Stimulated activated CD8-positive, alpha-beta memory T cell treated with anti-CD3 and anti-CD28 coated beads, Interleukin-2, amount 100 ng/mL, for 48 hours (primary cell): ENCODE data around the gene ALG5.

Source experiments
- DNase-seq, 2 donors: peaks; one replicate each; pipeline ENCODE4 v3.0.0-alpha.2; 2020; ENCODE audit warnings: low read depth in 2 of 2

ALG5 gene

DNA sequence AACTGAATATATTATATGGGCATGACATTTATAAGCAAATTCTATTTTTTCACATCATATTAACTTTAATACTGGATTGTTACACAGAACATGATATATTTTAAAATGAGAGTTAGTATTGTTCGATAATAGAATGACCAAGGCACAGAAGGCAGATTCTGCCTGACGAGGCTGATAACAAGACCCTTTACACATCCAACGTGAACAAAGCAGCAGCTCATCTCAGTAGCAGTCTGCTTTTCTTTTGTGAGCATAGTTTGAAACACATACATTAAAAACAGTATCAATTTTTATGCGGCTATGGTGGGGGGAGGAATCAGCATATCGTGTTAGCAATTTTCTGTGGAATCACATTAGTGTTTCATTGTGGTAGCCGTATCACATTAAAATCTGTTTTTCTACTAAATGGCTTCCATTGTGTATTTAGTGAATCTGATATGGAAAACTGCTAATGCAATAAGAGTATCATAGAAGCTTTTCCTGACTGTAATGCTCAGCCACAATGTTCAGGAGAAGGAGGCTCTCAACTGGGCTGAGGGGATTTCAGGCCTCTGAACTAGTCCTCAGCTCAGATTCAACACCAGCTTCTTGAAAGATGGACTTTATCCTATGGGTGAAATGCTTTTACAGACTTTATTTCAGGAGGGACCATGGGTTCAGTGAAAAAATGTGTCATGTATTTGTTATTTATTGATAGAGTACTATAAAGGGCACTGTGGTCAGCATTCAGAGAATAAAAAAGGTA is 83.1 kb downstream of the ALG5 start:
- no peak for DNase-seq

DNA sequence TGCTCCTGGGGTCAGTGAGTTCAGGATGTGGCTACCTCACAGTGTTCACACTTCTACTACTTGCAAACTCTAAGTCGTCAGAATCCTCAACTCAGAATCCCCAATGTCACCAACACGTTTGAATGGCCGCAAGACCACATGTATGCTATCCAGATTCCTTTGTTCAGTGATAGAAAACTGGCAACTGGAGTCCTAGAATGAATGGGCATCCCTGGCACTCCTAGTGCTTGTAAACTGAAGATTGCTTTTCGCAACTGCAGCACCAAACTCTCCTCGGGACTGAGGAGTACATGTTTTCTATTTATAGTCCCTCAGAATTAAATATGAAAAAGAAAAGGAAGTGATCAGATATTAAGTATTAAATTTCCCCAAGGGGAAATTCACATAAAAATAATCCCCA is 84.0 kb downstream of the ALG5 start:
- no peak for DNase-seq

DNA sequence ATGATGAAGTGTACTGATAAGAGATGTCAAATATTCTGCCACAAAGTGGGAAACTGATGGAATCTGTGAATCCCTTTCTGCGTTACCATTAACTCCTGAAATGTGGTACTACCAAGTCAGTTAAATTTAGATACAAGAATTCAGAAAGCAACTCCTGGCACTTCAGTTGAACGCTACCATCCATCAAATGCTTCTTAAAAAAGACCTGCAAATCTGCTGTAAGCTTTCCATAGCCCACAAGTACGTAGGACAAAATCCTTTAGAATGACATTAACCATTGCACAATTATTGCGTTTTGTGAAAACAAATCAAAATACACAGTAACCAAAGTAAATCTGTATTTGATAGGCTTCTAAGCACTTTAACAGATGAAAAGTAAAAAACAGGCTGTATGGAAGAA is 84.5 kb downstream of the ALG5 start:
- DNase-seq: no peak

DNA sequence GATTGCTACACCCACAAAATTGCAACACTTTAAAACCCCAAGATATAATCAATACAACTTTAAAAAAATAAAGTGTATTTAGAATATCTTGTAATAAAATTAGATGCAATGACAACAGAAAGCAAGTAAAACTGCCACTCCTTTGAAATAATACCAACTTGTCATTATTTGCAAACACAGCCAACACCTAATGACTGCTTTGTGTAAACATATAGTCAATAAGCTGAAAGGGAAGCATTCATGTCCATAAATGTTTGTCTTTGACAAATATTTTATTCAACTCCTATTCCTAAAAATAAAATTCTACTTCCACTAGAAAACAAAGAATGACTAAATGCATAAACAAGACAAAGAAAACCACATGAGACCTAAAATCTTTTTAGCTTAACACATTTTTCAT is 85.7 kb downstream of the ALG5 start:
- no peak for DNase-seq

DNA sequence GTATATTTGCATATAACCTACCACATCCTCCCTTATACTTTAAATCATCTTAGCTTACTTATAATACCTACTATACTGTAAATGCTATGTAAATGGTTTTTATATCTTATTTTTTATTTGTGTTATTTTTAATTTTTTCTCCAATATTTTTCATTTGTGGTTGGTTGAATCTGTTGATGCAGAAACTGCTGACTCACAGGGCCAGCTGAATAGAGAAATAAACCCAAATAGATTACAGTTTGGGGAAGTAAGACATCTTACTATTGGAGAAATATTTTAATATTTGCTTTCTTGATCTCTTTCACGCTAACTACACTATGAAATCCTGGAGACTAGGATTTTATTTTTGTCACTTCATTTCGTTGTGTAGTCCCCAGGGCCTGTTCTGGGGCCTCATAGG is 86.2 kb downstream of the ALG5 start:
- no peak for DNase-seq

DNA sequence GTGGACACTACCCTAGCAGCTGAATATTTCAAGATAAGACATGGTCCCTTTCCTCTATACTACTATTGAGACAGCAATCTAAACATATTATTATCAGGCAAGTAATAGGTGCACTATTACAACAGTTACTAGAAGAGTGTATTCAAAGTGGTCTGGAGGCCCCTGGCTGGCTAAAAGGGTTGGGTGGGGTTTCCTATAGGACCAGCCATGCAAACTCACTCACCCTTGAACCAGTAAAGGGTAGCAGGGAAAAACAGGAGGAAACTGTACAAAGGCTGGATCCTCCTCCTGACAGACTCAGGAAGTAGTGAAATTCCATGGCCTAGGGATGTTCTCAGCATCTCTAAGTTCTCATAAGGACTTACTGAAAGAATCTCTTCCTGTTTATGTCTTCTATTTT is 86.8 kb downstream of the ALG5 start:
- no peak for DNase-seq

DNA sequence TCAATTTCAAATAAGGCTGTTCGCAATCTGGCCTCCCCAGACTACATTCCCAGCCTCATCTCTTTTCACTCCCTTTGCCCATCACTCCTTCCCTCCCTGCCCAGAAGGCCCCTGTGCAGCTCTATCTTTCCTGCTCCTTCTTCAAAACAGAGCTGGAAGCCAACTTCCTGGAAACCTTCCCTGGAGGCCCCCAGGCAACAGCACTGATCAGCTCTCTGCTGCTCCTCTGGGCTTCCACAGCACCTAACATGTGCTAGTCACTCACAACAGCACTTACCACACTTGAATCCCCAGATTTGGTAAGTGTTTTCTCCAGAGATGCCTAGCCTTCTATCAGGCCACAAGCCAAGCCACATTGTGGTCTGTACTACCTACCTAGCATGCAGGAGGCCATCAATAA is 88.6 kb downstream of the ALG5 start:
- no peak for DNase-seq

DNA sequence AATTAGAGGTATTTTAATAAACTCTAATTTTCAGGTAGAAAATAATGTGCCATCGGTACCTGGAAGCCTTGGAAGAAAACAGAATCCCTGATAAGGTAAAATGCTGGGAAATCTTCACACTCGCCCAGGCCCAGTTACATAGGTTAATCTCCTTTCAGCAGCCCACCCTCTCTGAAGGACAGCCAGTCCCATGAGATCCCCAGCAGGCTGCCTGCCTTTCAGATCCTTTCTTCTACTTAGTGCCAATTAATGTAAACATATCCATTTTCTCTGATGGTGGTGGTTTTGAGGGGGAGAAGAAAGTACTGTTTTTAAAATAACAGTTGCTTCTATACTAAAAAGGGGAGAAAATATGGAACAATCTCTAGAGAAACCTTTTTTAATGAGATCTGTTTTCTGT is 91.3 kb downstream of the ALG5 start:
- no peak for DNase-seq

DNA sequence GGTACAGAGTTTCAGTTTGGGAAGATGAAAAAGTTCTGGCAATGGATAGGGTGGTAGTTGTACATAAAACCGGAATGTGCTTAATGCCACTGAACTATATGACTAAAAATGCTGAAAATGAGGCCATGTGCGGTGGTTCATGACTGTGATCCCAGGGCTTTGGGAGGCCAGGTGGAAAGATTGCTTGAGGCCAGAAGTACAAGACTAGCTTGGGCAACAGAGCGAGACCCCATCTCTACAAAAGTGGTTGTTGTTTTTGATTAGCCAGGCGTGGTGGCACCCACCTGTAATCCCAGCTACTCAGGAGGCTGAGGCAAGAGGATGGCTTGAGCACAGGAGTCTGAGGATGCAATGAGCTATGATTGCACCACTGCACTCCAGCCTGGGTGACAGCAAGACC is 91.9 kb downstream of the ALG5 start:
- DNase-seq: no peak

DNA sequence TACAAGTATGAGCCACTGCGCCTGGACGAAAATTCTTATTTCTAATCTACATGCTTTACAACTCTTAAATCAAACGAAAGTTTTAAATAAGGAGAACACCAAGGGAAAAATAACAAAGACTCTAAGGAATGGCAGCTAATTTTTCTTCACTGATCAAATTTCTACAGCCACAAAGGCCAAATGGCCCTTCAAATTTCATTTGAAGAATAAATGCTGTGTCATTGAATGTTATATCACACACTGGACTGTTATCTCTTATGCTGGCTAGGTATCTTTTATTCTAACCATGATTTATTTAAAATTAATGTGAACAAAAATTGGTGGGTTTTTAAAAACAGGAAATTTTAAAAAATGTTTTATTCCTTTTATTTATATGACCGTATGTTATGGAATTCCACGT is 93.2 kb downstream of the ALG5 start:
- DNase-seq: no peak

DNA sequence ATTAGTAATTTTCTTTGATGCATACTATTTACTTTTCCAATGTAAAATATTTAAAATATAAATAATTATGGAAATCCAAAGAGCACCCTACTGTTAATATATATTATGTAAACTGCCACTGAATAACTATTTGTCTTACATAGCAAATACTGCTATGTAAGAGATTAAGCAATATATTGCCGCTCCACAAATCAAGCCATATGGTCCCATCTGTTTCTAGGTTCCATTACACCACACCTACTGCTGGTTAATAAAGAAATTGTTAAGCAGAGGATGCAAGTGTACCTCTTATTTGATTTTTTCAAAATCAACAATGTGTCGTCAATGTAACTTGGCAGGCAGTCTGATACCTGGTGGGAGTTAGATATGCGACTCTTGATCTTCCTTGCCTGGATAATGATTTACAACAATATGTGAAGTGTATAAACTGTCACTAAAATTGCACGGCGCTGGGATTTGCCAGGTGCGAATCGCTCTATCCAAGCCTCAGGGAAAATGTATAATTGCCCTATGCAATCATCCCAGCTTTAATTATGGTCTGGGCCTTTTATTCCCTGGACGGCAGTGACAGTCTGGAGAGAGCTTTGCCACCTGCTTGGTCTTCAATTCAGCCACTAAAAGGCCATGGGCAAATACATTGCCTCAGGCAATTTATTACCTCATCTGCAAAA is 95.1 kb downstream of the ALG5 start:
- no peak for DNase-seq
